Measurements from ENCODE around the gene OPRL1.

The OPRL1 gene

DNA sequence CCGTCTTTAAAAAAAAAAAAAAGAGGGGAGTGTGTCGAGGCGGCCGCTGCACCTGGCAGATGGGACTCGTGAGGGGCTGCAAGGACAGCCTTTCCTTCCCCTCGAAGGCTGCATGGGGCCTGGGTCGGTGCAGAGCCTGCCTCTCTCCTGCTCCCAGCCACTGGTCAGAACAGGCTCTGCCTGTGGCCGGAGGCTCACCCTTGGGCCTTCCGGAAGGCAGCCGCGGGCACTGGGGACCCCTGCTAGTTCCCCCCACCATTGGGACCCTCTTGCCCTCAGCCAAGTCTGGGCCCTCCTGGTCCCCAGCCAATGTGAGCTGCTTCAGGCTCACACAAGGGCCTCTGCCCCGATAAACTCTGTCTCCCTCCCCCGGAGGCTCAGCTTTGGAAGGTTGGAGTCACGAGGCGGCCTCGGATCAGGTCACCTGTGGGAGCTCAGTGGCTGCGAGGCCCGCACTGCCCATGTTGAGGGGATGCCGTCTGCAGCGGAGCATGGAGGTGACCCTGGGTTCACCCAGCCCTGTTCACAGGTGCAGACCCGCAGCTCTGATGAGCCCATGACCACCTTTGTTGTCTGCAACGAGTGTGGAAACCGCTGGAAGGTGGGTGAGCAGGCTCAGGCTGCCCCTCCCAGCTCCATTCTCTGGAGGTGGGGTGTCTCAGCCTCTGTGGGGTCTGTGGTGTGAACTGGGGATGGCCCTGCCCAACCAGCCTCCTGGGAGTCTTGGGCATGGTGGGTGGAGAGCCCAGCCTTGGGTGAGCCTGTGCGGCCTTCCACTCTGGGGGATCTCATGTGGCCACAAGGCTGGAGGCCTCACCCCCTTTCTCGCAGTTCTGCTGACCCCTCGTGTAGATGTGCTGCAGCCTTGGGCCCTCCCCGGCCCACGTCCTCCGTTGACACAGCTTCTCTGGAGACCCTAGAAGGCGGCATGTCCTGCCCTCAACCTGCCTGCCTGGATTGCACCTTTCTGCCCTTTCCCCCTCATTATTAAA, 8.2 kb upstream of the OPRL1 start:
- no peak for DNase-seq (ENCODE audit: low read depth in 2 of 2)

DNA sequence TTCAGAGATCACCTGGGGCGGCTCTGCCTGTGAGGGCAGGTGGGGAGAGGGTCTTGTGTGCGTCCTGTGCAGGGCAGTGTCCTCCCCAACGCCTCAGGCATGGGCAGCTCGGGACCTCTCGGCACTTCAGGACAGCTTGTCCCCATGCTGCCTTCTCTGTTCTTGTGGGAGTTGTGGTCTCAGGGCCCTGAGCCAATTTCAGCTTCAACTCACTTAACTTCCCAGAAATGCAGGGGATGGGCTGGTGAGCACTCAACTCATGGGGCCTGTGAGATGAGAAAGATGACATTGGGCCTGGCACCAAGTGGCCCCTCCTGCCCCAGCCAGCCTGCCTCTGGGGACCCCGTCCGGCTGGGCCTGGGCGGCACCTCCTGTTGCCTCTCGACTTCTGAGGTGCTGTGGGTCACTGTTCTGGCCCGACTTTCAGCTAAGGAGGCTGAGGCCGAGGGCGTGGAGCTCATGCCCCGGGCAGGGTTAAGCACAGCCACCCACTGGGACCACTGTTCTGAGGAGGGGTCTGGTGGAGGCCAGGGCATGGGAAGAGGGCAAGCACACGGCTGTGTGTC, 7.3 kb upstream of the OPRL1 start:
- no peak for DNase-seq (ENCODE audit: low read depth in 2 of 2)

DNA sequence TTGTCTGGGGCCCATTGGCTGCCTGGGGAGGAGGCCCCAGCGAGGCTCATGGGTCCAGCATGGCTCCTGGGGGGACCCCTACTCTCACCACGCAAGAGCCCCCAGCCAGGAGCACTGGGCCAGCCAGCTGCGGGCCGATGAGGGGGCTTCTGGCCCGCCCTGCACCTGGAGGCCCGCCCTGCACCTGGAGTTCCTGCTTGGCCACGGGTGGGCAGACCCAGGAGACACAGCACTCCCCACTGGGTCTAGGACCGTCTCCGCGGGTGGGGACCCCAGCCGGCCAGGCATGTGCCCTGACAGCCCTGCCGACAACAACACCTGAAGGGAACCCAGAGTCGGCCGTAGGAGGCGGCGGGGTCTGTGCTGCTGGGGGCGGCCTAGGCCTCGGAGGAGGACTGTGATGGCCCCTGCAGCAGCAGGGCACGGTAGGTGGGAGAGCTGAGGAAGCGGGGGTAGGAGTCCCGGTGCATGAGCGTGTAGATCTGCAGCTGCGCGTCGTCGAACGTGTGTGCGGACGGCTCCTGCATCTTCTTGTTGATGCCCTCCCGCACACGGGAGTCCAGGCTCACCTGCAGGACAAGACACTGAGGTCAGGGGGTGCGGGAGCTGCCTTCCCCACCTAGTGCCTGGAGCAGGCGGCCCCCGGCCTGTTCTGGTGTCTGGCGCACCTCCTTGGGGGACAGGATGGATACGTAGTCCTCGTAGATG, 6.3 kb upstream of the OPRL1 start:
- no peak for DNase-seq (ENCODE audit: low read depth in 2 of 2)

DNA sequence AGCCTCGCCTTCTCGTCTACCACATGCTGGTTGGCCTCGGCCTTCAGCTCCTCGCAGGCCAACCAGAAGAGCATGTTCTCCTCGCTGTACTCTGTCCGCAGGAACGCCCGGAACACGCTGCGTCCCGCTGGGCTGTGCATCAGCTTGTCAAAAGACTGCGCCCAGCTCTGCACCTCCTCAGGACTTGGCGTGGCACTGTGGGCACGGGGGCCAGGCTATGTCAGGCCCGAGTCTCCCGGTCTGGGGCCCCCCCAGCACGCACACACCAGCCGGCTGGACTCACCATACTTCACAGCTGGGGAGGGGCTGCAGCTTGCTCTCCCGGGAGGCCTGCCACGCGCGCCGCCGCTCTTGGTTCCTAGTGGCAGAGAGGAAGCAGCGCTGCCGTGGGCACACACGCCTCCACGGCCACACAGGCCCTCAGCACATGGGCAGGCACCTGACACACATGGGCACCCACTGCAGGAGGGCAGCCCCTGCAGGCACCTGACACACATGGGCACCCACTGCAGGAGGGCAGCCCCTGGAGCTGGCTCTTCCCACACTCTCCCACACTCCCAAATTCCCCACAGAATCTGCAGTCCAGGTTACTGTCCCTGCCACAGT, 5.6 kb upstream of the OPRL1 start:
- DNase-seq (ENCODE audit: low read depth in 2 of 2), result no peak

DNA sequence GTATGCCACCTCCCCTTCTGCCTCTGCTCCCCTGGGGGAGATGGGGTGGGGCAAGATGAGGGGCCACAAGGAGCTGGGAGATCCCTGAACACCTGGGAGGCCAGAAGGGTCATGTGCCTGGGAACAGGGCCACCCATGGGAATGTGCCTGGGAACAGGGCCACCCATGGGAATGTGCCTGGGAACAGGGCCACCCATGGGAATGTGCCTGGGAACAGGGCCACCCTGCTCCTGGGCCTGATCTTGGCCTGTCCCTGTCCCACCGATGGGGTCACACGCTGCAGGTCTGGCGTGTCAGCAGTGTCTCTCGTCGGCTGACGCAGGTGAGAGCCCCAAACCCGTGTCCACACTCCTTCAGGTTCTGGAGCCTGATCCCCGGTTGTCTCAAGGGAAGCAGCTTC, 4.9 kb upstream of the OPRL1 start:
- DNase-seq (ENCODE audit: low read depth in 2 of 2), result no peak

DNA sequence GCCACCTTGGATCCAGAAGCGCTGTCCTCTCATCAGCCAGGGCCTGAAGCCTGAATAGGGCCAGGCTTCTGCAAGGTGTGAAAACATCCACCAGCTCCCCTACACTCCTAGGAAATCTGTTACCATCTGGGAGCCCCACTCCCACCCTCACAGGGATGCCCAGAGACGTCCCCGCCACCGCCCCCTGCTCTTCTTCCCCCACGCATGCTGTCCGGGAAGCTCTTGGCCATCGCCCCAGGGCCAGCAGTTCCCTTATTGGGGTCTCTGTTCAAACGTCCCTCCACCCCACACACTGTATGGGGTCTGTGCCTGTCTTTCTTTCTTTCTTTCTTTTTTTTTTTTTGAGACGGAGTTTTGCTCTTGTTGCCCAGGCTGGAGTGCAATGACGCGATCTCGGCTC, 4.3 kb upstream of the OPRL1 start:
- no peak for DNase-seq (ENCODE audit: low read depth in 2 of 2)

- no peak for DNase-seq (ENCODE audit: low read depth in 2 of 2)
Observed at GRCh38 chr20:64076061-64076997, 3.6 kb upstream of the OPRL1 start.

DNA sequence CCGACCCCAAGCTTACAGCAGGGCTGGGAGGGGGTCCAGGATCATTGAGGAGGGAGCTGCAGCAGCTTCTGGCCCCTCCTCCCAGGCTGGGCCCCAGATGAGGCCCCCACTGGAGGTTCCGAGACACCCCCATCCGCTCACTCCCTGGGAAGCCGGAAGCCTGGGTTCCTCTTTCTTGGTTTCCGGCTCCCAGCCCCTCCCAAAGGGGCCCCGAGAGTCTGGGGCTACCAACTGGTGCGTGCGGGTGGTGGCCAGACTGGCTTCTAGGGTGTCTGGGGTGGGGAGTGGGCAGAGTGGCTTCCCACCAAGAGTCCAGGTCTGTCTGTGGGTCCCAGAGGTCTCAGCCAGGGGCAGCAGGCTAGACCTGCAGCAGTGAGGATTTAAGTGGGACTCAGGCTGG, 2.8 kb upstream of the OPRL1 start:
- DNase-seq (ENCODE audit: low read depth in 2 of 2), result no peak

- DNase-seq (ENCODE audit: low read depth in 2 of 2), result no peak
Observed at GRCh38 chr20:64077541-64077875, 2.4 kb upstream of the OPRL1 start.

- DNase-seq (ENCODE audit: low read depth in 2 of 2), result no peak
Observed at GRCh38 chr20:64077876-64078551, 1.9 kb upstream of the OPRL1 start.

GRCh38 chr20:64078934-64079272, 979 bp upstream of the OPRL1 start:
- DNase-seq (ENCODE audit: low read depth in 2 of 2), result no peak

- peak in 1 of 2 donors; percentile 34 for DNase-seq (ENCODE audit: low read depth in 2 of 2)
Observed at GRCh38 chr20:64079273-64080012, 439 bp upstream of the OPRL1 start, which contains the start of gene RGS19. RGS19 (minus strand) TSS chr20:64079518; CDS start chr20:64076886, 2,632 bp downstream.

- DNase-seq (ENCODE audit: low read depth in 2 of 2), result no peak
Observed at GRCh38 chr20:64080813-64081623, 1.1 kb downstream of the OPRL1 start.

DNA sequence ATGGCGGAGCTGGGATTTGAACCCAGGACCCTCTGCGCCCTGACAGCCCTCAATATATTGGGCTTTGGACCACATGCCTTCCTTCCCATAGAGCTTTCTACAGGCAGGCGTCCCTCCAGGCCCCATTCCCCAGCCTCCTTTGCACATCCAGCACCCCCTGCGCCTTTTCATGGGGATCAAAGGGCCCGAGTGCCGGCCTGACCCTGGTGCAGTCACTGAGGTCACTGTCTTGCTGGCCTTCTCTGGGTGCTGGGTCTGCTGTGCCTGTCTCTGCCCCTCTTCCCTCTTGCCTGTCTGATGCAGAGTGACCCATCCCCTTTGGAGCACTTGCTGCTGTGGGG, 1.7 kb downstream of the OPRL1 start:
- no peak for DNase-seq (ENCODE audit: low read depth in 2 of 2)

DNA sequence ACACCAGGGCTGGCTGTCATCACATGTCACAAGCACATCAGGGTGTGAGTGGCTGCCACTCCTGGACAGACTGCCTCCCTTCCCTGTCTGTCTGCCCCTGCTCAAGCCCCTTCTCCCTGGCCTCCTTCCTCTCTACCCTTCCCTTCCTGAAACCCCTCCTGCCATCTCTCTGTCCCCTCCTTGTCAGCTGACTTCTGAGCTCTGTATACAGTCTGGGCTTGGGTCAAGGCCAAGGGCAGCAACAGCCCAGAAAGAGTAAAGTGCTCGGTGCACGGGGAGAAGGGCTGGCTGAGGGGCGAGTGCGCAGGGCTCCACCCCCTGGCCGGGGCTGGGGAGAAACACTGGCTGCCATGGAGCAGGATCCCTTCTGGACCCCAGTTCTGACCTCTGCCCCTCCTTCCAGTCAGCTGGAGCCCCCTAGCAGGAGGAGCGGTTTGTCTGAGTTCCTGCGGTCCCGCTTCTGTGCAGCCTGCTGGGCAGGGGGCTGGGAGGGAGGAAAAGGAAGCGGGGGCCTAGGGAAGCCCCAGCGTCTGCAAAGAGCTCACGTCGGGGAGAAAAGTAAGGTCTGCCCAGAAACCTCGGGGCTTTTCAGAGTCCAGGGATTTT, 2.3 kb downstream of the OPRL1 start:
- DNase-seq (ENCODE audit: low read depth in 2 of 2), result no peak

GRCh38 chr20:64082820-64083377, 3.0 kb downstream of the OPRL1 start:
- DNase-seq (ENCODE audit: low read depth in 2 of 2), result no peak

DNA sequence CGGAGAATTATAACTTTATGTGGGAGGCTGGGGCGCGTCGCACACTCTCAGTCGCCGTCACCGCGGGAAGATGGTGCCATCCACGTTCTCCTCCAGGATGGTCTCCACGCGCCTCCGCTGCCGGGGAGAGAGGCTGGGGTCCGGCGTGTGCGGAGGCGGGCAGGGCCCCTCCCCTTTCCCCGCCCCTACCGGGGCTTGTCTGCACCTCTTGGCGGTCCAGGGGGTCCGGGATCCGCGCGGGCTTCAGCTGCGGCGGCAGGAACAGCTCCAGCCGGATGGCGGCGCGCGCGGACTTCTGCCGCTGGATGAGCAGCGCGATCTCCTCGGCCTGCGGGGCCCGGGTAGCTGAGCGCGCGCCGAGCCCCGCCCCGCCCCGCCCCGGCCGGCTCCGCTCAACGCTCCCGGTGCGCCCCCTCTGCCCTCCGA, 3.5 kb downstream of the OPRL1 start:
- DNase-seq (ENCODE audit: low read depth in 2 of 2), result peak; percentile 27 to 40
